HG03460 (cell line): Measurements from ENCODE around the gene RANGAP1.
"Not testable (repeated sequence)": the region's sequence is repeated elsewhere in the genome, so short reads cannot be mapped to it uniquely, and the experiment has no call there.

Source experiments
- ATAC-seq: cut with Tn5 transposase; IDR thresholded peaks from one replicate; pipeline ENCODE4 v1.9.1; 2021; ENCODE audit not compliant: unreplicated experiment

Gene RANGAP1

GRCh38 chr22:41301085-41302020, 15.4 kb upstream of the RANGAP1 start, which contains the start of gene ZC3H7B:
TSS of gene ZC3H7B (plus strand) at chr22:41301525. CDS start at chr22:41320661, 19,136 bp downstream.
- peak; percentile 89 for ATAC-seq

GRCh38 chr22:41300661-41301060, 14.7 kb upstream of the RANGAP1 start:
- ATAC-seq = no peak

- ATAC-seq = no peak
Observed at GRCh38 chr22:41296826-41297667, 11.1 kb upstream of the RANGAP1 start.

GRCh38 chr22:41294816-41295215, 8.8 kb upstream of the RANGAP1 start:
- ATAC-seq = not testable (repeated sequence)

- no peak for ATAC-seq
Observed at GRCh38 chr22:41290262-41291221, 4.6 kb upstream of the RANGAP1 start.

- no peak for ATAC-seq
Observed at GRCh38 chr22:41289671-41290070, 3.7 kb upstream of the RANGAP1 start.

GRCh38 chr22:41288245-41288946, 2.4 kb upstream of the RANGAP1 start:
- no peak for ATAC-seq

GRCh38 chr22:41286639-41287091, 678 bp upstream of the RANGAP1 start:
- ATAC-seq = peak; percentile 25

- peak; percentile 6 for ATAC-seq
Observed at GRCh38 chr22:41285441-41285819, 557 bp downstream of the RANGAP1 start.

- no peak for ATAC-seq
Observed at GRCh38 chr22:41284465-41284864, 1.5 kb downstream of the RANGAP1 start.

GRCh38 chr22:41280854-41281253, 5.1 kb downstream of the RANGAP1 start:
- no peak for ATAC-seq

- no peak for ATAC-seq
Observed at GRCh38 chr22:41280065-41280464, 5.9 kb downstream of the RANGAP1 start.

GRCh38 chr22:41274856-41275255, 11.1 kb downstream of the RANGAP1 start:
- ATAC-seq = no peak

- no peak for ATAC-seq
Observed at GRCh38 chr22:41273128-41273527, 12.9 kb downstream of the RANGAP1 start.

- ATAC-seq = no peak
Observed at GRCh38 chr22:41271787-41272186, 14.2 kb downstream of the RANGAP1 start.

- ATAC-seq = no peak
Observed at GRCh38 chr22:41267958-41268357, 18.0 kb downstream of the RANGAP1 start.

GRCh38 chr22:41264408-41264941, 21.5 kb downstream of the RANGAP1 start:
- ATAC-seq = no peak

GRCh38 chr22:41263704-41264103, 22.3 kb downstream of the RANGAP1 start:
- ATAC-seq = no peak

- no peak for ATAC-seq
Observed at GRCh38 chr22:41262250-41262765, 23.7 kb downstream of the RANGAP1 start.
